Ascending aorta (tissue), 2 donors: Measurements from ENCODE around the gene RASA3. TPM values are rescaled to one million over a fixed set of nuclear protein-coding genes. Genes with fewer than 3 reads are reported as not detected.

Experiments
- DNase-seq, 2 donors: peaks; one replicate each; pipeline ENCODE4 v3.0.0-alpha.2; 2019; ENCODE audit warnings: low spot score in 2 of 2
- H3K27ac ChIP-seq, 2 donors: fragments of 200-600 bp; sonication (generic); one replicate each; pipeline ENCODE4 v1.5.1; 2016 to 2017; ENCODE audit warnings: mild to moderate bottlenecking in 1 of 2
- H3K27me3 ChIP-seq: fragments of 200-600 bp; sonication (generic); one replicate; pipeline ENCODE4 v1.5.1; 2017
- H3K36me3 ChIP-seq, 2 donors: fragments of 200-600 bp; sonication (generic); one replicate each; pipeline ENCODE4 v1.5.1; 2016
- H3K4me1 ChIP-seq, 2 donors: fragments of 200-600 bp; sonication (generic); one replicate each; pipeline ENCODE4 v1.5.1; 2016 to 2017; ENCODE audit warnings: mild to moderate bottlenecking in 1 of 2
- H3K4me3 ChIP-seq, 2 donors: fragments of 200-600 bp; sonication (generic); one replicate each; pipeline ENCODE4 v1.5.1; 2016 to 2017; ENCODE audit warnings: mild to moderate bottlenecking in 1 of 2
- H3K9me3 ChIP-seq, 2 donors: fragments of 200-600 bp; sonication (generic); one replicate each; pipeline ENCODE4 v1.5.1; 2016
- intact Hi-C: fragments of 100-400 bp; cut with DNase I; formaldehyde crosslinking; loops from one replicate; pipeline ENCODE4 v1.15.1; 2023
- total RNA-seq: library from RNA; depleted of rRNA; stranded (reverse); fragments of >200 nt; gene quantifications from one replicate; pipeline ENCODE4 v1.1.0, GENCODE V29; 2016
- TF ChIP-seq, protein P1 (sequence below), 3 experiments: fragments of 200-600 bp in 2 of 3; fragments of 450-650 bp in 1 of 3; sonication (generic) in 2 of 3; IDR thresholded peaks; one replicate each; pipeline ENCODE4 v1.5.1; 2016 to 2019; ENCODE audit warnings: antibody characterized with exemption in 3 of 3, mild to moderate bottlenecking in 1 of 3, moderate library complexity in 1 of 3

The RASA3 gene
- total RNA-seq, 1 donor from 2014 or later: 30.7 TPM

GRCh38 chr13:114057166-114058050, 75.0 kb downstream of the RASA3 start:
- peaks cover 9 to 17% of the 10 kb centered on the region in 2 donors for H3K4me1 ChIP-seq
- peaks cover 4 to 6% of the 10 kb centered on the region in 2 donors for H3K36me3 ChIP-seq
- intact Hi-C loops: no loop called here
- H3K27me3 ChIP-seq: no peaks in the 10 kb centered on the region
- TF ChIP-seq, protein P1, sequence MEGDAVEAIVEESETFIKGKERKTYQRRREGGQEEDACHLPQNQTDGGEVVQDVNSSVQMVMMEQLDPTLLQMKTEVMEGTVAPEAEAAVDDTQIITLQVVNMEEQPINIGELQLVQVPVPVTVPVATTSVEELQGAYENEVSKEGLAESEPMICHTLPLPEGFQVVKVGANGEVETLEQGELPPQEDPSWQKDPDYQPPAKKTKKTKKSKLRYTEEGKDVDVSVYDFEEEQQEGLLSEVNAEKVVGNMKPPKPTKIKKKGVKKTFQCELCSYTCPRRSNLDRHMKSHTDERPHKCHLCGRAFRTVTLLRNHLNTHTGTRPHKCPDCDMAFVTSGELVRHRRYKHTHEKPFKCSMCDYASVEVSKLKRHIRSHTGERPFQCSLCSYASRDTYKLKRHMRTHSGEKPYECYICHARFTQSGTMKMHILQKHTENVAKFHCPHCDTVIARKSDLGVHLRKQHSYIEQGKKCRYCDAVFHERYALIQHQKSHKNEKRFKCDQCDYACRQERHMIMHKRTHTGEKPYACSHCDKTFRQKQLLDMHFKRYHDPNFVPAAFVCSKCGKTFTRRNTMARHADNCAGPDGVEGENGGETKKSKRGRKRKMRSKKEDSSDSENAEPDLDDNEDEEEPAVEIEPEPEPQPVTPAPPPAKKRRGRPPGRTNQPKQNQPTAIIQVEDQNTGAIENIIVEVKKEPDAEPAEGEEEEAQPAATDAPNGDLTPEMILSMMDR (IDR thresholded peaks at IDR 0.05): no peak
- no peak for DNase-seq
- H3K9me3 ChIP-seq: no peaks in the 10 kb centered on the region
- H3K27ac ChIP-seq: peak overlapping the region; percentile 46
- H3K4me3 ChIP-seq: no peak overlapping the region

DNA sequence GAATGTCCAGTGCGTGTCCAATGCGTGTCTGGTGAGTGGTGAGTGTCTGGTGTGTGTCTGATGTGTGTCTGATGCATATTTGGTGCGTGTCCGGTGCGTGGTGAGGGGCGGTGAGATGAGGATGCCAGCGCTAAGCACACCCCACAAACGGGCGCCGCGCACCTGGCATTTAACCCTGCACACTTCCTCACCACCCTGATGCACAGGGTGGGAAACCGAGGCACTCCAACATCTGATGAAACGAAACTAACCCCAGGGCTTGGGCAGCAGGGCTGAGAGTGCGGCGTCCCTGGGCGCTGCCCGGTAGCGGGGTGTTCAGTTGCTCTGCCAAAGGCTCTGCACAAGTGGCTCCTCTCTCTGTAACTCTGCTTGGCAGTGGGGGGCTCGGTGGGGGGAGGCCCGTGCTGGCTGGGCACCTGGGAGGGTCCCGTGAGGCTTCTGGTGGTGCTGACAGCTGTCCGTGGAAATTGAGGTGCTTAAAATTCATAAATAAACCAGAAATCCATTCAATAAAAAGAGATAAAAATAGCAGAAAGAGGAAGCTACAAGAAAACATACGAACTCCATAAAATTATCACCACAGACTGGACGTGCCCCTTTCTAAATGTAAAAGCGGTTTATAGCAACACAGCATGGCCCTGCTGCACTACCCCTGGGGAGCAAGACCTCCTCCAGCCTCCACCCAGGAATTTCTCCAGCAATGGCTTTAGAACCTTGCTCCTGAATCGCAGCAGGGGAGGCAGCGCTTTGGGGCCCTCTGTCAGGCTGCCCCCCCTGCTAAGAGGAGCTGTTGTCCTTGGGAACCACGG, 76.0 kb downstream of the RASA3 start:
- intact Hi-C loops: no loop called here

DNA sequence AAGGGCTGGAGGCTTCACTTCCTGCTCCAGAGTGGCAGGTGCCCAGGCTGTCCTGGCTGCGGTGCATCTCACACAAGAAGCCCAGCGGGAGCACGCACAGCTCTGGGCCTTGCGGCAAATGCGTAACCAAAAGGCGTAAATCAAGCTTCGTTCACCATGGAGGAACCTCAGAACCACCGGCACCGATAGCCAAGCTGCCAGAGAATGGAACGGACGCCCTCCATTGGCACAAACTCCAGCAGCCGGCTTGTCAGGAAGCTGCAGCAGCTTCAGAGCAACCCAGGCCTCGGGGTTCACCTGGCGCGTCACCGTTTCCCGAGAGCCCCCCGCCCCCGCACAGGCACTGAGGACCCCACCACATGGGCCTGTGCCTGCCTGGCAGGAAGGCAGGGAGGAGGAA, 76.7 kb downstream of the RASA3 start:
- Histone ChIP-seq H3K36me3 (peaks cover 12 to 17% of the 10 kb centered on the region in 2 donors), H3K27ac (no peak overlapping the region), H3K4me3 (no peak overlapping the region), H3K27me3 (no peaks in the 10 kb centered on the region), H3K9me3 (no peaks in the 10 kb centered on the region), H3K4me1 (peaks cover 8 to 14% of the 10 kb centered on the region in 2 donors)
- no peak for DNase-seq
- TF ChIP-seq, protein P1 (IDR thresholded peaks at IDR 0.05): no peak
- intact Hi-C loops: no loop called here

More for the DNA sequence above, 76.0 kb downstream of the RASA3 start:
- no peaks in the 10 kb centered on the region for H3K27me3 ChIP-seq
- H3K27ac ChIP-seq: peak overlapping the region; percentile 46
- peaks cover 5 to 10% of the 10 kb centered on the region in 2 donors for H3K36me3 ChIP-seq
- TF ChIP-seq, protein P1 (IDR thresholded peaks at IDR 0.05): no peak
- H3K4me3 ChIP-seq: no peak overlapping the region
- H3K4me1 ChIP-seq: peaks cover 8 to 14% of the 10 kb centered on the region in 2 donors
- no peak for DNase-seq
- H3K9me3 ChIP-seq: no peaks in the 10 kb centered on the region

GRCh38 chr13:114054830-114055439, 77.5 kb downstream of the RASA3 start:
- no peak overlapping the region for H3K27ac ChIP-seq
- TF ChIP-seq, protein P1 (IDR thresholded peaks at IDR 0.05): no peak
- H3K4me1 ChIP-seq: peaks cover 5 to 14% of the 10 kb centered on the region in 2 donors
- intact Hi-C loops: no loop called here
- DNase-seq: no peak
- no peaks in the 10 kb centered on the region for H3K27me3 ChIP-seq
- H3K4me3 ChIP-seq: no peak overlapping the region
- no peaks in the 10 kb centered on the region for H3K9me3 ChIP-seq
- peaks cover 14 to 24% of the 10 kb centered on the region in 2 donors for H3K36me3 ChIP-seq

- TF ChIP-seq, protein P1 (IDR thresholded peaks at IDR 0.05): no peak
- Histone ChIP-seq H3K9me3 (no peaks in the 10 kb centered on the region), H3K27ac (no peak overlapping the region), H3K4me1 (peaks cover 5 to 14% of the 10 kb centered on the region in 2 donors), H3K4me3 (no peak overlapping the region), H3K36me3 (peaks cover 16 to 29% of the 10 kb centered on the region in 2 donors), H3K27me3 (no peaks in the 10 kb centered on the region)
- intact Hi-C loops: no loop called here
- DNase-seq: no peak
Measured at GRCh38 chr13:114054264-114054663, 78.2 kb downstream of the RASA3 start.
